PC-9 (cell line): ENCODE data around the gene NOS1AP.

Experiments
- CTCF ChIP-seq: fragments of 200-600 bp; sonication (generic); conservative IDR thresholded peaks from 2 replicates; pipeline ENCODE4 v1.6.1; 2017; ENCODE audit warnings: mixed run types, antibody characterized with exemption, mild to moderate bottlenecking, moderate library complexity
- EZH2 ChIP-seq: fragments of 200-600 bp; sonication (generic); IDR thresholded peaks from 2 replicates; pipeline ENCODE4 v1.8.0; 2017; ENCODE audit warnings: antibody characterized with exemption, low read depth

GRCh38 chr1:162080472-162081015 lies 11.1 kb downstream of the NOS1AP start:
- no peak for TF ChIP-seq CTCF
- no peak for TF ChIP-seq EZH2
